ENCODE results near the gene KCNE3.

KCNE3 gene

GRCh38 chr11:74466916-74467885, at the start of gene KCNE3:
Gene KCNE3, minus strand, starts transcription at chr11:74467549. Its CDS starts 9,986 bp downstream, at chr11:74457563.
- Histone ChIP-seq H3K27me3 (ENCODE audit: insufficient read depth, low read length) (peaks cover 9% of the 10 kb centered on the region), H3K4me1 (ENCODE audit: insufficient read depth, low read length) (no peaks in the 10 kb centered on the region), H2AFZ (ENCODE audit: low read depth, low read length) (no peak within 1 kb of the TSS), H3K9me3 (ENCODE audit: low read length) (no peaks in the 10 kb centered on the region), H3K4me3 (ENCODE audit: low read length) (no peak within 1 kb of the TSS), H3K36me3 (ENCODE audit: insufficient read depth, low read length) (no peaks in the 10 kb centered on the region)

- Histone ChIP-seq H3K27me3 (ENCODE audit: insufficient read depth, low read length) (peaks cover 2% of the 10 kb centered on the region), H3K4me3 (ENCODE audit: low read length) (no peak overlapping the region), H3K36me3 (ENCODE audit: insufficient read depth, low read length) (no peaks in the 10 kb centered on the region), H3K4me1 (ENCODE audit: insufficient read depth, low read length) (no peaks in the 10 kb centered on the region), H2AFZ (ENCODE audit: low read depth, low read length) (no peak overlapping the region), H3K9me3 (ENCODE audit: low read length) (peaks cover 3% of the 10 kb centered on the region)
Measured at GRCh38 chr11:74507582-74507981, 40.2 kb upstream of the KCNE3 start.

GRCh38 chr11:74506823-74507222, 39.5 kb upstream of the KCNE3 start:
- H3K4me1 ChIP-seq (ENCODE audit: insufficient read depth, low read length): no peaks in the 10 kb centered on the region
- no peaks in the 10 kb centered on the region for H3K36me3 ChIP-seq (ENCODE audit: insufficient read depth, low read length)
- no peak overlapping the region for H2AFZ ChIP-seq (ENCODE audit: low read depth, low read length)
- peaks cover 2% of the 10 kb centered on the region for H3K27me3 ChIP-seq (ENCODE audit: insufficient read depth, low read length)
- no peak overlapping the region for H3K4me3 ChIP-seq (ENCODE audit: low read length)
- H3K9me3 ChIP-seq (ENCODE audit: low read length): peaks cover 3% of the 10 kb centered on the region

GRCh38 chr11:74505911-74506310, 38.6 kb upstream of the KCNE3 start:
- no peaks in the 10 kb centered on the region for H3K4me1 ChIP-seq (ENCODE audit: insufficient read depth, low read length)
- peaks cover 3% of the 10 kb centered on the region for H3K9me3 ChIP-seq (ENCODE audit: low read length)
- H3K36me3 ChIP-seq (ENCODE audit: insufficient read depth, low read length): no peaks in the 10 kb centered on the region
- peaks cover 2% of the 10 kb centered on the region for H3K27me3 ChIP-seq (ENCODE audit: insufficient read depth, low read length)
- no peak overlapping the region for H3K4me3 ChIP-seq (ENCODE audit: low read length)
- no peak overlapping the region for H2AFZ ChIP-seq (ENCODE audit: low read depth, low read length)

- Histone ChIP-seq H3K36me3 (ENCODE audit: insufficient read depth, low read length) (no peaks in the 10 kb centered on the region), H3K4me3 (ENCODE audit: low read length) (no peak overlapping the region), H2AFZ (ENCODE audit: low read depth, low read length) (no peak overlapping the region), H3K9me3 (ENCODE audit: low read length) (peaks cover 3% of the 10 kb centered on the region), H3K27me3 (ENCODE audit: insufficient read depth, low read length) (peaks cover 2% of the 10 kb centered on the region), H3K4me1 (ENCODE audit: insufficient read depth, low read length) (no peaks in the 10 kb centered on the region)
Measured at GRCh38 chr11:74504100-74504691, 36.8 kb upstream of the KCNE3 start.

- H3K9me3 ChIP-seq (ENCODE audit: low read length): no peaks in the 10 kb centered on the region
- H2AFZ ChIP-seq (ENCODE audit: low read depth, low read length): no peak overlapping the region
- no peaks in the 10 kb centered on the region for H3K27me3 ChIP-seq (ENCODE audit: insufficient read depth, low read length)
- H3K36me3 ChIP-seq (ENCODE audit: insufficient read depth, low read length): no peaks in the 10 kb centered on the region
- peaks cover 8% of the 10 kb centered on the region for H3K4me1 ChIP-seq (ENCODE audit: insufficient read depth, low read length)
- H3K4me3 ChIP-seq (ENCODE audit: low read length): no peak overlapping the region
Measured at GRCh38 chr11:74494916-74495315, 27.6 kb upstream of the KCNE3 start.

- peak overlapping the region; percentile 87 for H2AFZ ChIP-seq (ENCODE audit: low read depth, low read length)
- no peaks in the 10 kb centered on the region for H3K36me3 ChIP-seq (ENCODE audit: insufficient read depth, low read length)
- H3K4me3 ChIP-seq (ENCODE audit: low read length): peak overlapping the region; percentile 83
- H3K9me3 ChIP-seq (ENCODE audit: low read length): no peaks in the 10 kb centered on the region
- peaks cover 8% of the 10 kb centered on the region for H3K4me1 ChIP-seq (ENCODE audit: insufficient read depth, low read length)
- no peaks in the 10 kb centered on the region for H3K27me3 ChIP-seq (ENCODE audit: insufficient read depth, low read length)
Measured at GRCh38 chr11:74493791-74494630, 26.7 kb upstream of the KCNE3 start.

- peak within 1 kb of the TSS; percentile 87 for H2AFZ ChIP-seq (ENCODE audit: low read depth, low read length)
- peak within 1 kb of the TSS; percentile 83 for H3K4me3 ChIP-seq (ENCODE audit: low read length)
- H3K36me3 ChIP-seq (ENCODE audit: insufficient read depth, low read length): no peaks in the 10 kb centered on the region
- H3K4me1 ChIP-seq (ENCODE audit: insufficient read depth, low read length): peaks cover 8% of the 10 kb centered on the region
- no peaks in the 10 kb centered on the region for H3K27me3 ChIP-seq (ENCODE audit: insufficient read depth, low read length)
- no peaks in the 10 kb centered on the region for H3K9me3 ChIP-seq (ENCODE audit: low read length)
Measured at GRCh38 chr11:74492974-74493790, 25.8 kb upstream of the KCNE3 start, which contains the start of gene LIPT2. Gene LIPT2, minus strand, starts transcription at chr11:74493724. Its CDS starts 21 bp downstream, at chr11:74493703.

GRCh38 chr11:74492084-74492483, 24.7 kb upstream of the KCNE3 start:
- Histone ChIP-seq H3K4me1 (ENCODE audit: insufficient read depth, low read length) (peaks cover 8% of the 10 kb centered on the region), H3K27me3 (ENCODE audit: insufficient read depth, low read length) (no peaks in the 10 kb centered on the region), H3K36me3 (ENCODE audit: insufficient read depth, low read length) (no peaks in the 10 kb centered on the region), H2AFZ (ENCODE audit: low read depth, low read length) (no peak overlapping the region), H3K4me3 (ENCODE audit: low read length) (no peak overlapping the region), H3K9me3 (ENCODE audit: low read length) (no peaks in the 10 kb centered on the region)

GRCh38 chr11:74490941-74491340, 23.6 kb upstream of the KCNE3 start:
- H3K36me3 ChIP-seq (ENCODE audit: insufficient read depth, low read length): no peaks in the 10 kb centered on the region
- no peaks in the 10 kb centered on the region for H3K27me3 ChIP-seq (ENCODE audit: insufficient read depth, low read length)
- H3K4me3 ChIP-seq (ENCODE audit: low read length): no peak overlapping the region
- H3K9me3 ChIP-seq (ENCODE audit: low read length): no peaks in the 10 kb centered on the region
- peaks cover 8% of the 10 kb centered on the region for H3K4me1 ChIP-seq (ENCODE audit: insufficient read depth, low read length)
- H2AFZ ChIP-seq (ENCODE audit: low read depth, low read length): no peak overlapping the region

GRCh38 chr11:74487875-74488274, 20.5 kb upstream of the KCNE3 start:
- H3K9me3 ChIP-seq (ENCODE audit: low read length): no peaks in the 10 kb centered on the region
- H3K4me3 ChIP-seq (ENCODE audit: low read length): no peak overlapping the region

GRCh38 chr11:74485868-74486267, 18.5 kb upstream of the KCNE3 start:
- no peaks in the 10 kb centered on the region for H3K27me3 ChIP-seq (ENCODE audit: insufficient read depth, low read length)
- no peak overlapping the region for H3K4me3 ChIP-seq (ENCODE audit: low read length)
- no peak overlapping the region for H2AFZ ChIP-seq (ENCODE audit: low read depth, low read length)
- no peaks in the 10 kb centered on the region for H3K36me3 ChIP-seq (ENCODE audit: insufficient read depth, low read length)
- no peaks in the 10 kb centered on the region for H3K4me1 ChIP-seq (ENCODE audit: insufficient read depth, low read length)
- H3K9me3 ChIP-seq (ENCODE audit: low read length): no peaks in the 10 kb centered on the region

More at GRCh38 chr11:74487875-74488274, 20.5 kb upstream of the KCNE3 start:
- no peaks in the 10 kb centered on the region for H3K27me3 ChIP-seq (ENCODE audit: insufficient read depth, low read length)
- H3K4me1 ChIP-seq (ENCODE audit: insufficient read depth, low read length): no peaks in the 10 kb centered on the region
- H2AFZ ChIP-seq (ENCODE audit: low read depth, low read length): no peak overlapping the region
- H3K36me3 ChIP-seq (ENCODE audit: insufficient read depth, low read length): no peaks in the 10 kb centered on the region

All from neuron (in vitro differentiated cells).